Measurements from ENCODE around the gene SPG21.

Gene SPG21

DNA sequence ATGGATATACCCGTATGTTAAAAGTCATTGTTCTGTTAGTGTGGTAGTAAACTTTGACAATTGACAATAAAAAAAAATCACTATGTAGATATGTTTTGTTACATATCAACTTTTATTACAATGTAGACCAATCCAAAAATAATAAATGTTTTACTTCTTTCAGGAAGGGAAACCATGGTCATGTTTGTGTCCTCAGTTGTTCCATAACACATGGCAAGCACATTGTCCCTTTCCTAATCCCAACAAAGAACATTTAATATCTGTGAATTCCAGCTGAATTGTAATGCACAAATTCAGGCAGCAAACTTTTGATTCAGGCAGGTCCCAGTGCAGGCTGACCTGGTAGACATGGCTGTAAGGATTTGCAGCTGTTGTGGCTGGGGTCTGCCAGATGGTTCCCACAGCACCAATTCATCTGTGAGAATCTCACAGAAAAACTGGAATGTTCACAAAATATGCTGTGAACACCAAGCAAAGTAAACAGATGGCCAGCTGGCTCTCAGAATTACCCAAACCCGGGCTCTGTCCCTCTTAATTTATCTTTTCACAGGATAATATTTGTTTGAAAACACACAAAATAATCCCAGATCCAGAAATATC is 1.9 kb upstream of the SPG21 start:
- no peak for DNase-seq

- DNase-seq: peak; percentile 72
Observed at GRCh38 chr15:64990168-64990470, 405 bp upstream of the SPG21 start.

- DNase-seq: no peak
Observed at GRCh38 chr15:64987136-64987535, 2.6 kb downstream of the SPG21 start.

- no peak for DNase-seq
Observed at GRCh38 chr15:64985366-64986033, 4.2 kb downstream of the SPG21 start.

- no peak for DNase-seq
Observed at GRCh38 chr15:64982472-64982871, 7.2 kb downstream of the SPG21 start.

- no peak for DNase-seq
Observed at GRCh38 chr15:64981812-64982431, 7.8 kb downstream of the SPG21 start.

DNA sequence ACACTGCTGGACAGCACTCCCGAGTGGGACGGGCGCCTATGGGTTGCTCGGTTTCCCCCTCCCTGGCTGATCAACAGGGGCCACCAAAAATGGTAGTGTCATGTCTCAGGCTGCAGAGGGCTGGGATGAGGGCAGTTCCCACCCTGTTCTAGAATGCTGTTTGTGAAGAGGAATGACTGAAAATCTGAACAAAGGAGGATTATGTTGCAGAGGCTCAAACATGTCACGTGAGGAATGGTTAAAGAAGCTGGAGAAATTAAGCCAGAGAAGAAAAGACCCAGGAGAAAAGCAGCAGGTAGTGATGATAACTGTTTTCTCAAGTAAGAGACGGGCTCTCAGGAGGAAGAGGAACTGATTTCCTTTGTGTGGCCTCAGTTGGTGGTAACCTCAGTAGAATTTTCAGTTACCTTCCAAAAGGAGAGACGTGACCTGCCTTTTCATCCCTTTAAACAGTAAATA is 10.4 kb downstream of the SPG21 start:
- no peak for DNase-seq

GRCh38 chr15:64975390-64975789 is 14.3 kb downstream of the SPG21 start:
- DNase-seq: no peak

- no peak for DNase-seq
Observed at GRCh38 chr15:64970698-64971097, 19.0 kb downstream of the SPG21 start.

DNA sequence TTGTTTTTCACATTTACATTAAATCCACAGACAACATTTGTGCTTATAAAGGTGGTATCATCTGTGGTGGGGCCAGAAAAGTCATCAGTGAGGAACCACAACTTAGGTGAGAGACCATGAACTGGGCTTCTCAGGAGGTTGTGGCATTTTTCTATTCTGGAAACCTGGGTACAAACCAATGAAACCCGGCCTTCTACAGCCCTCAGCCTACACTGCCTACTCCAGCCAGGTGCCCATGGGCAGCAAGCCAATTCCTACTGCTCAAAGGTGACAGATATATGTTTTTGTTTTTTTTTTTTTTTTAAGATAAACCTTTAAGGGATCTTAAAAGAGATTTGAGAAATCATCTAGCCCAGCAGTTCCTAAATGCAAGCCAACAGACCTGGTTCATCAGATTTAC is 20.3 kb downstream of the SPG21 start:
- DNase-seq: no peak

- DNase-seq: no peak
Observed at GRCh38 chr15:64961013-64961412, 28.7 kb downstream of the SPG21 start.

GRCh38 chr15:64960153-64960552 is 29.6 kb downstream of the SPG21 start:
- DNase-seq: no peak

DNA sequence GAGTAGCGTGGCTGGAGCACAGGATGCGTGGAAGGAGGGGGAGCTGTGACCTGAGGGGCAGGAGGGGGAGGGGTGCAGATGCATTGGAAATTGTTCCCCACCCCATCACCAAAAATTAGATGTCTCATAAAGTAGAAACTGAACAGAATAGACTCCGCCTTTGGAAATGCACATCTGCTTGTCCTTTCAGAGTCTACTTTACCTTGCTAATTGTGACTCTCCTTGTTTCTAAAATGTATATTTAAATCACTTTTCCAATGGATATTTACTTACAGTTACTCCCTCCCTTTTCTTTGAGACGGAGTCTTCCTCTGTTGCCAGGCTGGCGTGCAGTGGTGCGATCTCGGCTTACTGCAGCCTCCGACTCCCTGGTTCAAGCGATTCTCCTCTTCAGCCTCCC is 30.6 kb downstream of the SPG21 start:
- no peak for DNase-seq

DNA sequence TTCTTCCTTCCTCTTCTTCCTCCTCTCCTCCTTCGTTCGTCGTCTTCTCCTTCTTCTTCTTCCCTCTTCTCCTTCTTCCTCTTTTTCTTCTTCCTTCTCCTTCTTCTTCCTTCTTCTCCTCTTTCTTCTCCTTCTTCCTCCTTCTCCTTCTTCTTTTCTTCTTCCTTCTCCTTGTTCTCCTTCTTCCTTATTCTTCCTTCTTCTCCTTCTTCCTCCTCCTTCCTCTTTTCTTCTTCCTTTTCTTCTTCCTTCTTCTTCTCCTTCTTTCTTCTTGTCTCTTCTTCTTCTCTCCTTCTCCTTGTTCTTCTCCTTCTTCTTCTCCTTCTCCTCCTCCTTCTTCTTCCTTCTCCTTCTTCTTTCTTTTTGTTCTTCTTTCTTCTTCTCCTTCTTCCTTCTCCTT is 35.3 kb downstream of the SPG21 start:
- DNase-seq: no peak

- no peak for DNase-seq
Observed at GRCh38 chr15:64951777-64952418, 37.8 kb downstream of the SPG21 start.

GRCh38 chr15:64950888-64951287 is 38.8 kb downstream of the SPG21 start:
- DNase-seq: no peak

DNA sequence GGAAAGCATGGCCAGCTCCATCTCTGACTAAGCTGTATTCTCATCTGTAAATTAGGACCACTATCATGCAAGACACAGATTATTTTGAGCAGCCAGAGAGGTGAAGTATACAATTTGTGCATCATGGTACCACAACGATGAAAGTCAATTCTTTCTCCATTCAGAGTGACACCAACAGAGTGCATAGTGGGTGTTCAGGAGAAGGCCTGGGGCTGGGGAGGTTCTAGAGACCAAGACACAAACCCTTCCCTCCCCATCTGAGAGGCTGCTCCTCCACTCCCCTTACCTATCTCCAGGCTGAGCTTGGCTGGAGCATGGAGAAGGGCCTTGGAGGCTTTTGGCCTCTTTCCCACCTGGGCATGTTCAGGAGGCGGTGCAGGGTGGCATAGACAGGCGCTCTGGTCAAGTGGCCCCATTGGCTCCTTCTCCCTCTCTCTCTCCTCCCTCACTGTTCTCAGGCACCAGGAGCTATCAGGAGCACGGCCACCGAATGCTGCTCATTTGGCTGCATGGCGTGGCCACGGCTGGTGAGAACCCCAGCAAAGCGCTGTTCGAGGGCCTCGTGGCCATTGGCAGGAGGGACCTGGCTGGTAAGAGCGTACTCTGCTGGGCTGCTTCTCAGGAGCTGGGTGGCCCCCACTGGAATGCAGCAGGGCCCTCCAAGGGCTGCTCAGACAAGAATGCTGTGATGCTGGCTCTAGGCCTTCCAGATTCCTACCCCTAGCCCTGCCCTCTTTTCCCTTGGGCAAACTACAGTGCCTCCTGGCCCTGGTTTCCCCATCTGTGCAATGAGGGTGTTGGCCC is 40.1 kb downstream of the SPG21 start:
- DNase-seq: no peak

DNA sequence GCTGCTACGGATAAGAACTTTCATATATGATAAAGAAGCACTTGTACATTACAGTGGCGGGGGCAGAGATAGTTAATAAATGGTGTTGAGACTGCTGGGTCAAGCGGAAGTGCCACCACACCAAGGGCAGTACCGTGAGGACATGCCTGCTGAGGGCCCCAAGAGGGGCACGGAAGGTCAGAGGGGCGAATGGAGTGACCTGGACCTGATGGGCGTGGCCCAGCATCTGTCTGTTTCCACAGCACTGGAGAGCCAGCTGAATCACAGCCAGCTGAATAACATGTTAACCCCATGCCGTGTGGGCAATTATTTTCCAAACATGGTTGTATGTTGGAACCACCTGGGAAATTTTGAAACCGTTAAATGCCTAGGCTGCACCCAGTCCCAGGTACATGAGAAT is 40.8 kb downstream of the SPG21 start:
- DNase-seq: no peak

- DNase-seq: no peak
Observed at GRCh38 chr15:64947211-64947610, 42.5 kb downstream of the SPG21 start.

DNA sequence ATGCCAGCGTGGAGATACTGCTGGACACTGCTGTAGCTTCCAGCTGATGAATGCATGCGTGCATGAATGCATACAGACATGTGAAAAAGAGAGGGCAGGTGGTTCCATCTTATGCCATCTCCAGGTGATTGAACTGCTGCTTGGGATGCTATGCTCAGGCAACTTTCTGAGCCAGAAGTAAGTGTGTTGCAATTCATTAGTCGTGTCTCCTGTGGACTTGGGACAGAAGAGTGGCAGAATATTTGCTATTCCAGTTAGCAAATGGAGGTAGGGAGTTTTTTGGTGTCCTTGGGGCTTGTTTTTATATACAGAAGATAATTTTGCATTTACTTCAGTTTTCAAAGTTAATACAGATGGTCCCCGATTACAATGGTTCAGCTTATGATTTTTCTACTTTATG is 44.8 kb downstream of the SPG21 start:
- no peak for DNase-seq

GRCh38 chr15:64943512-64944225 is 46.0 kb downstream of the SPG21 start:
- DNase-seq: no peak

GRCh38 chr15:64942356-64942755 is 47.4 kb downstream of the SPG21 start:
- DNase-seq: no peak

DNA sequence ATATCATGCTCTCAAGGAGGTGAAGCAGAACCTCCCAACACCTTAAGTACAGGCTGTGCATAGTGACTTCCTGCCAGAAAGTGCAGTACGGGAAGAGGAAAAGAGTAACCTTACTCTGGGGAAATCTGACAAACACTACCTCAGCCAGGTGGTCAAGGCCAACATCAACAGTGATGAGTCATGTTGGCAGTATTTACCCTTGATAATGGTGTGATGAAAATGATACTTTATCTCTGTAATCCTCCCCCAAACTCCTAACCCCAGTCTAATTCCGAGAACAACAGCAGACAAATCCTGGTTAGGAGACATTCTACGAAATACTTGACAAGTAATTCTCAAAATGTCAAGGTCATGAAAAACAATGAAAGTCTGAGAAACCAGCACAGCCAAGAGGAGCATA is 51.5 kb downstream of the SPG21 start:
- DNase-seq: peak; percentile 52

All from SHP77 treated with DMSO at 0.1 percent for 48 hours (cell line).